Measurements from ENCODE around the gene TBCC.
"Not testable (repeated sequence)": the region's sequence is repeated elsewhere in the genome, so short reads cannot be mapped to it uniquely, and the experiment has no call there.

TBCC gene

GRCh38 chr6:42781796-42782688, 36.1 kb upstream of the TBCC start, which contains the start of gene BICRAL:
Gene BICRAL, plus strand, starts transcription at chr6:42782052. Its CDS starts 39,971 bp downstream, at chr6:42822023.
- Histone ChIP-seq H3K36me3 (ENCODE audit: control insufficient read depth in 4 of 4, insufficient read depth in 4 of 4, low read length in 3 of 4) (no peaks in the 10 kb centered on the region), H3K27me3 (replicated peaks in 2 of 5; ENCODE audit: control insufficient read depth in 4 of 5, insufficient read depth in 5 of 5, low read length in 4 of 5) (no peaks in the 10 kb centered on the region), H3K9me3 (ENCODE audit: control extremely low read depth in 1 of 5, control insufficient read depth in 4 of 5, insufficient read depth in 2 of 5, low read depth in 1 of 5, low read length in 4 of 5) (no peaks in the 10 kb centered on the region), H3K4me1 (ENCODE audit: control extremely low read depth in 1 of 4, control insufficient read depth in 4 of 4, insufficient read depth in 4 of 4, low read length in 3 of 4) (peaks cover 22 to 56% (median 39%) of the 10 kb centered on the region in 4 experiments), H3K27ac (ENCODE audit: insufficient read depth in 1 of 2, low read depth in 1 of 2, low read length in 2 of 2, poor library complexity in 1 of 2, severe bottlenecking in 2 of 2) (peak within 1 kb of the TSS; percentile 98 to 99), H3K4me3 (ENCODE audit: control insufficient read depth in 1 of 7, extremely low read depth in 1 of 7, insufficient read depth in 4 of 7, low read depth in 2 of 7, low read length in 6 of 7) (peak within 1 kb of the TSS; percentile 90 to 99 (median 97))
- POLR2A ChIA-PET: interaction anchor here (0.6 to 6.4 kb wide), 13 partner anchors 9 to 99 kb away, joined by 3 to 84 read pairs (median 4); partner anchors contain the start of genes RPL7L1 and TBCC
- DNase-seq: peak; percentile 85 to 91 (median 91)
- 0% methylated on average over 26 of the region's 70 CpGs for WGBS (ENCODE audit: insufficient coverage)
- CTCF ChIA-PET: interaction anchor here (0.6 to 2.1 kb wide), 10 partner anchors 9 to 97 kb away, joined by 3 to 9 read pairs (median 3); partner anchors contain the start of gene RPL7L1

GRCh38 chr6:42781546-42781795, 35.6 kb upstream of the TBCC start:
- ChIA-PET POLR2A (interaction anchor here (0.6 to 6.4 kb wide), 8 partner anchors 11 to 54 kb away, joined by 3 to 84 read pairs (median 5); partner anchors contain the start of gene TBCC), CTCF (interaction anchor here (0.9 to 2.1 kb wide), 7 partner anchors 12 to 54 kb away, joined by 3 to 7 read pairs (median 3); no protein-coding TSS in a partner anchor)
- Histone ChIP-seq H3K9me3 (ENCODE audit: control extremely low read depth in 1 of 5, control insufficient read depth in 4 of 5, insufficient read depth in 2 of 5, low read depth in 1 of 5, low read length in 4 of 5) (no peaks in the 10 kb centered on the region), H3K27ac (ENCODE audit: insufficient read depth in 1 of 2, low read depth in 1 of 2, low read length in 2 of 2, poor library complexity in 1 of 2, severe bottlenecking in 2 of 2) (peak overlapping the region; percentile 98 to 99), H3K27me3 (replicated peaks in 2 of 5; ENCODE audit: control insufficient read depth in 4 of 5, insufficient read depth in 5 of 5, low read length in 4 of 5) (no peaks in the 10 kb centered on the region), H3K4me1 (ENCODE audit: control extremely low read depth in 1 of 4, control insufficient read depth in 4 of 4, insufficient read depth in 4 of 4, low read length in 3 of 4) (peaks cover 16 to 54% (median 34%) of the 10 kb centered on the region in 4 experiments), H3K4me3 (ENCODE audit: control insufficient read depth in 1 of 7, extremely low read depth in 1 of 7, insufficient read depth in 4 of 7, low read depth in 2 of 7, low read length in 6 of 7) (peak overlapping the region in 6 of 7 experiments; percentile 51 to 87 (median 66)), H3K36me3 (ENCODE audit: control insufficient read depth in 4 of 4, insufficient read depth in 4 of 4, low read length in 3 of 4) (no peaks in the 10 kb centered on the region)
- peak; percentile 42 to 75 (median 65) for DNase-seq
- WGBS (ENCODE audit: insufficient coverage): no CpG with 5 or more reads among the region's 4 CpGs

- no peaks in the 10 kb centered on the region for H3K27me3 ChIP-seq (replicated peaks in 2 of 5; ENCODE audit: control insufficient read depth in 4 of 5, insufficient read depth in 5 of 5, low read length in 4 of 5)
- H3K4me3 ChIP-seq (ENCODE audit: control insufficient read depth in 1 of 7, extremely low read depth in 1 of 7, insufficient read depth in 4 of 7, low read depth in 2 of 7, low read length in 6 of 7): no peak overlapping the region
- WGBS (ENCODE audit: insufficient coverage): 100% methylated on average over 6 of the region's 6 CpGs
- H3K4me1 ChIP-seq (ENCODE audit: control extremely low read depth in 1 of 4, control insufficient read depth in 4 of 4, insufficient read depth in 4 of 4, low read length in 3 of 4): peaks cover 5 to 48% (median 25%) of the 10 kb centered on the region in 4 experiments
- H3K27ac ChIP-seq (ENCODE audit: insufficient read depth in 1 of 2, low read depth in 1 of 2, low read length in 2 of 2, poor library complexity in 1 of 2, severe bottlenecking in 2 of 2): no peak overlapping the region
- ChIA-PET CTCF (interaction anchor here (1.1 kb wide), 1 partner anchor 8 kb away, joined by 5 read pairs; no protein-coding TSS in a partner anchor), POLR2A (interaction anchor here (0.6 to 6.4 kb wide), 2 partner anchors 9 to 33 kb away, joined by 5 to 84 read pairs; partner anchors contain the start of gene TBCC)
- no peak for DNase-seq
- H3K9me3 ChIP-seq (ENCODE audit: control extremely low read depth in 1 of 5, control insufficient read depth in 4 of 5, insufficient read depth in 2 of 5, low read depth in 1 of 5, low read length in 4 of 5): no peaks in the 10 kb centered on the region
- no peaks in the 10 kb centered on the region for H3K36me3 ChIP-seq (ENCODE audit: control insufficient read depth in 4 of 4, insufficient read depth in 4 of 4, low read length in 3 of 4)
Observed at GRCh38 chr6:42779521-42779920, 33.6 kb upstream of the TBCC start.

GRCh38 chr6:42778122-42778521, 32.2 kb upstream of the TBCC start:
- H3K27ac ChIP-seq (ENCODE audit: insufficient read depth in 1 of 2, low read depth in 1 of 2, low read length in 2 of 2, poor library complexity in 1 of 2, severe bottlenecking in 2 of 2): peak overlapping the region in 1 of 2 experiments; percentile 10
- no peaks in the 10 kb centered on the region for H3K9me3 ChIP-seq (ENCODE audit: control extremely low read depth in 1 of 5, control insufficient read depth in 4 of 5, insufficient read depth in 2 of 5, low read depth in 1 of 5, low read length in 4 of 5)
- H3K4me3 ChIP-seq (ENCODE audit: control insufficient read depth in 1 of 7, extremely low read depth in 1 of 7, insufficient read depth in 4 of 7, low read depth in 2 of 7, low read length in 6 of 7): no peak overlapping the region
- no peak for DNase-seq
- no peaks in the 10 kb centered on the region for H3K36me3 ChIP-seq (ENCODE audit: control insufficient read depth in 4 of 4, insufficient read depth in 4 of 4, low read length in 3 of 4)
- POLR2A ChIA-PET: no interaction called here
- H3K27me3 ChIP-seq (replicated peaks in 2 of 5; ENCODE audit: control insufficient read depth in 4 of 5, insufficient read depth in 5 of 5, low read length in 4 of 5): no peaks in the 10 kb centered on the region
- H3K4me1 ChIP-seq (ENCODE audit: control extremely low read depth in 1 of 4, control insufficient read depth in 4 of 4, insufficient read depth in 4 of 4, low read length in 3 of 4): peaks cover 11 to 48% (median 32%) of the 10 kb centered on the region in 4 experiments
- CTCF ChIA-PET: no interaction called here
- 100% methylated on average over 1 of the region's 2 CpGs for WGBS (ENCODE audit: insufficient coverage)

GRCh38 chr6:42777126-42777822, 31.4 kb upstream of the TBCC start:
- ChIA-PET POLR2A (no interaction called here), CTCF (no interaction called here)
- Histone ChIP-seq H3K4me3 (ENCODE audit: control insufficient read depth in 1 of 7, extremely low read depth in 1 of 7, insufficient read depth in 4 of 7, low read depth in 2 of 7, low read length in 6 of 7) (no peak overlapping the region), H3K36me3 (ENCODE audit: control insufficient read depth in 4 of 4, insufficient read depth in 4 of 4, low read length in 3 of 4) (no peaks in the 10 kb centered on the region), H3K27me3 (replicated peaks in 2 of 5; ENCODE audit: control insufficient read depth in 4 of 5, insufficient read depth in 5 of 5, low read length in 4 of 5) (no peaks in the 10 kb centered on the region), H3K9me3 (ENCODE audit: control extremely low read depth in 1 of 5, control insufficient read depth in 4 of 5, insufficient read depth in 2 of 5, low read depth in 1 of 5, low read length in 4 of 5) (no peaks in the 10 kb centered on the region), H3K27ac (ENCODE audit: insufficient read depth in 1 of 2, low read depth in 1 of 2, low read length in 2 of 2, poor library complexity in 1 of 2, severe bottlenecking in 2 of 2) (no peak overlapping the region), H3K4me1 (ENCODE audit: control extremely low read depth in 1 of 4, control insufficient read depth in 4 of 4, insufficient read depth in 4 of 4, low read length in 3 of 4) (peaks cover 11 to 50% (median 33%) of the 10 kb centered on the region in 4 experiments)
- no peak for DNase-seq
- WGBS (ENCODE audit: insufficient coverage): no CpG with 5 or more reads among the region's 2 CpGs

- H3K36me3 ChIP-seq (ENCODE audit: control insufficient read depth in 4 of 4, insufficient read depth in 4 of 4, low read length in 3 of 4); H3K9me3 ChIP-seq (ENCODE audit: control extremely low read depth in 1 of 5, control insufficient read depth in 4 of 5, insufficient read depth in 2 of 5, low read depth in 1 of 5, low read length in 4 of 5); H3K27me3 ChIP-seq (replicated peaks in 2 of 5; ENCODE audit: control insufficient read depth in 4 of 5, insufficient read depth in 5 of 5, low read length in 4 of 5): not testable (repeated sequence)
- 93% methylated on average over 3 of the region's 10 CpGs for WGBS (ENCODE audit: insufficient coverage)
- CTCF ChIA-PET: interaction anchor here (0.8 to 2.1 kb wide), 5 partner anchors 14 to 45 kb away, joined by 3 to 6 read pairs (median 4); partner anchors contain the start of gene TBCC
- peak overlapping the region in 6 of 7 experiments; percentile 15 to 65 (median 40) for H3K4me3 ChIP-seq (ENCODE audit: control insufficient read depth in 1 of 7, extremely low read depth in 1 of 7, insufficient read depth in 4 of 7, low read depth in 2 of 7, low read length in 6 of 7)
- peak overlapping the region; percentile 61 to 81 for H3K27ac ChIP-seq (ENCODE audit: insufficient read depth in 1 of 2, low read depth in 1 of 2, low read length in 2 of 2, poor library complexity in 1 of 2, severe bottlenecking in 2 of 2)
- DNase-seq: peak; percentile 50 to 81 (median 75)
- POLR2A ChIA-PET: interaction anchor here (0.7 kb wide), 1 partner anchor 77 kb away, joined by 3 read pairs; no protein-coding TSS in a partner anchor
- H3K4me1 ChIP-seq (ENCODE audit: control extremely low read depth in 1 of 4, control insufficient read depth in 4 of 4, insufficient read depth in 4 of 4, low read length in 3 of 4): peaks cover 19 to 57% (median 39%) of the 10 kb centered on the region in 4 experiments
Observed at GRCh38 chr6:42774821-42775487, 29.1 kb upstream of the TBCC start.

Data from common myeloid progenitor, CD34-positive (primary cell).